Coronary artery (tissue), 2 donors: Measurements from ENCODE around the gene C6orf15.
A peak's percentile ranks its signal among the peaks of the same experiment; 100 is the strongest.
"Not testable (repeated sequence)": the region's sequence is repeated elsewhere in the genome, so short reads cannot be mapped to it uniquely, and the experiment has no call there.

Experiments
- DNase-seq: peaks from one replicate; pipeline ENCODE4 v3.0.0-alpha.2; 2017; ENCODE audit warnings: low spot score
- H3K27ac ChIP-seq, 2 donors: fragments of 200-600 bp; sonication (generic); one replicate each; pipeline ENCODE4 v1.5.1; 2016 to 2019
- H3K4me3 ChIP-seq: fragments of 200-600 bp; sonication (generic); 2 replicates; pipeline ENCODE4 v1.5.1; 2016; ENCODE audit warnings: mild to moderate bottlenecking, moderate library complexity
- CTCF ChIP-seq: fragments of 200-600 bp; sonication (generic); IDR thresholded peaks from one replicate; pipeline ENCODE4 v1.5.1; 2019; ENCODE audit warnings: antibody characterized with exemption

Gene C6orf15

GRCh38 chr6:31068669-31069340 lies 43.6 kb downstream of the C6orf15 start:
- TF ChIP-seq CTCF = peak; percentile 42
- no peak overlapping the region for H3K27ac ChIP-seq
- no peak overlapping the region for H3K4me3 ChIP-seq
- DNase-seq = no peak

- H3K4me3 ChIP-seq, DNase-seq, H3K27ac ChIP-seq: not testable (repeated sequence)
Observed at GRCh38 chr6:31067891-31068668, 44.3 kb downstream of the C6orf15 start.

- DNase-seq, H3K27ac ChIP-seq, H3K4me3 ChIP-seq: not testable (repeated sequence)
Observed at GRCh38 chr6:31067028-31067427, 45.3 kb downstream of the C6orf15 start.

GRCh38 chr6:31065556-31065955 lies 46.8 kb downstream of the C6orf15 start:
- DNase-seq = no peak
- TF ChIP-seq CTCF = no peak
- H3K27ac ChIP-seq = no peak overlapping the region
- H3K4me3 ChIP-seq = no peak overlapping the region

GRCh38 chr6:31063906-31064435 lies 48.4 kb downstream of the C6orf15 start:
- no peak for DNase-seq
- Histone ChIP-seq H3K27ac (no peak overlapping the region), H3K4me3 (no peak overlapping the region)
- TF ChIP-seq CTCF = no peak
